ENCODE data around the gene PABPC3. TPM values are rescaled to one million over a fixed set of nuclear protein-coding genes. Genes with fewer than 3 reads are reported as not detected.

Gene PABPC3
- total RNA-seq, 1 experiment from 2014 or later = 0.18 TPM

- Histone ChIP-seq H3K27ac (ENCODE audit: low read length) (no peak overlapping the region), H3K27me3 (ENCODE audit: control insufficient read depth, insufficient read depth, low read length) (no peaks in the 10 kb centered on the region), H3K4me1 (ENCODE audit: control insufficient read depth, insufficient read depth, low read length) (no peaks in the 10 kb centered on the region), H3K9me3 (ENCODE audit: control insufficient read depth, insufficient read depth, low read depth, low read length) (no peaks in the 10 kb centered on the region), H3K4me3 (ENCODE audit: low read depth in 2 of 2, low read length in 2 of 2) (no peak overlapping the region), H3K36me3 (ENCODE audit: control insufficient read depth, insufficient read depth, low read length) (no peaks in the 10 kb centered on the region)
- TF ChIP-seq TCF7L2 (IDR thresholded peaks at IDR 0.05; ENCODE audit: low read depth, low read length) (no peak), SIN3A (IDR thresholded peaks at IDR 0.05; ENCODE audit: borderline replicate concordance, insufficient read depth, low read depth, low read length) (no peak), REST (IDR thresholded peaks at IDR 0.05; ENCODE audit: insufficient read depth in 1 of 2, low read depth in 2 of 2, low read length in 1 of 2) (no peak), POLR2AphosphoS5 (IDR thresholded peaks at IDR 0.05; ENCODE audit: low read depth, low read length) (no peak)
- TF ChIP-seq, protein P1, sequence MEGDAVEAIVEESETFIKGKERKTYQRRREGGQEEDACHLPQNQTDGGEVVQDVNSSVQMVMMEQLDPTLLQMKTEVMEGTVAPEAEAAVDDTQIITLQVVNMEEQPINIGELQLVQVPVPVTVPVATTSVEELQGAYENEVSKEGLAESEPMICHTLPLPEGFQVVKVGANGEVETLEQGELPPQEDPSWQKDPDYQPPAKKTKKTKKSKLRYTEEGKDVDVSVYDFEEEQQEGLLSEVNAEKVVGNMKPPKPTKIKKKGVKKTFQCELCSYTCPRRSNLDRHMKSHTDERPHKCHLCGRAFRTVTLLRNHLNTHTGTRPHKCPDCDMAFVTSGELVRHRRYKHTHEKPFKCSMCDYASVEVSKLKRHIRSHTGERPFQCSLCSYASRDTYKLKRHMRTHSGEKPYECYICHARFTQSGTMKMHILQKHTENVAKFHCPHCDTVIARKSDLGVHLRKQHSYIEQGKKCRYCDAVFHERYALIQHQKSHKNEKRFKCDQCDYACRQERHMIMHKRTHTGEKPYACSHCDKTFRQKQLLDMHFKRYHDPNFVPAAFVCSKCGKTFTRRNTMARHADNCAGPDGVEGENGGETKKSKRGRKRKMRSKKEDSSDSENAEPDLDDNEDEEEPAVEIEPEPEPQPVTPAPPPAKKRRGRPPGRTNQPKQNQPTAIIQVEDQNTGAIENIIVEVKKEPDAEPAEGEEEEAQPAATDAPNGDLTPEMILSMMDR (IDR thresholded peaks at IDR 0.05) = no peak
- ChIA-PET CTCF (no interaction called here), POLR2A (no interaction called here)
- in situ Hi-C loops (cut with HindIII; ENCODE audit: low pct_unique_long_range_greater_than_20kb, low sequenced_read_pairs) = no loop called here
- no TSS peak for BruUV-seq (replicated peaks)
- no peak for ATAC-seq
- intact Hi-C loops (cut with micrococcal nuclease; ENCODE audit: unreplicated experiment) = loop anchor here (5.0 kb wide), 1 partner anchor 105 kb away; no protein-coding TSS in a partner anchor
- no peak for DNase-seq (ENCODE audit: low read depth, low spot score)
Observed at GRCh38 chr13:25112695-25113255, 16.8 kb downstream of the PABPC3 start.

GRCh38 chr13:25114220-25114619 is 18.3 kb downstream of the PABPC3 start:
- no peaks in the 10 kb centered on the region for H3K36me3 ChIP-seq (ENCODE audit: control insufficient read depth, insufficient read depth, low read length)
- ChIA-PET POLR2A (no interaction called here), CTCF (interaction anchor here (0.7 to 1.4 kb wide), 3 partner anchors 18 to 119 kb away, joined by 3 to 14 read pairs (median 3); no protein-coding TSS in a partner anchor)
- no peaks in the 10 kb centered on the region for H3K9me3 ChIP-seq (ENCODE audit: control insufficient read depth, insufficient read depth, low read depth, low read length)
- in situ Hi-C loops (cut with HindIII; ENCODE audit: low pct_unique_long_range_greater_than_20kb, low sequenced_read_pairs) = no loop called here
- BruUV-seq (replicated peaks) = no TSS peak
- ATAC-seq (peak; percentile 89), DNase-seq (ENCODE audit: low read depth, low spot score) (peak; percentile 45)
- no peaks in the 10 kb centered on the region for H3K27me3 ChIP-seq (ENCODE audit: control insufficient read depth, insufficient read depth, low read length)
- intact Hi-C loops (cut with micrococcal nuclease; ENCODE audit: unreplicated experiment) = loop anchor here (1.0 to 5.0 kb wide), 2 partner anchors 31 to 107 kb away; no protein-coding TSS in a partner anchor
- H3K4me1 ChIP-seq (ENCODE audit: control insufficient read depth, insufficient read depth, low read length) = no peaks in the 10 kb centered on the region
- H3K4me3 ChIP-seq (ENCODE audit: low read depth in 2 of 2, low read length in 2 of 2) = no peak overlapping the region
- TF ChIP-seq, protein P1 (IDR thresholded peaks at IDR 0.05) = peak; percentile 89
- TF ChIP-seq REST (IDR thresholded peaks at IDR 0.05; ENCODE audit: insufficient read depth in 1 of 2, low read depth in 2 of 2, low read length in 1 of 2) = no peak
- no peak overlapping the region for H3K27ac ChIP-seq (ENCODE audit: low read length)
